HepG2 (cell line): ENCODE measurements around the gene TTBK1. TPM values are rescaled to one million over a fixed set of nuclear protein-coding genes. Genes with fewer than 3 reads are reported as not detected.

Experiments
- ATAC-seq: fragments of 200-7000 bp; cut with Tn5 transposase; 3 replicates; pipeline ENCODE4 v1.9.1; 2020; ENCODE audit warnings: mild to moderate bottlenecking, moderate library complexity
- BruUV-seq: library from RNA; stranded (reverse); fragments of 400-500 nt; replicated peaks from 2 replicates; lab custom pipeline; 2021; lab: Mats Ljungman, UMichigan
- CTCF ChIA-PET: fragments of 300-600 bp; formaldehyde crosslinking; extraction: SDS; loops from one replicate; lab custom pipeline; 2021; ENCODE audit warnings: low total read pairs, inconsistent platforms, low intra/inter-chr PET ratio; lab: Yijun Ruan, JAX
- POLR2A ChIA-PET: fragments of 350-600 bp; sonication (Branson Sonifier 250); formaldehyde crosslinking; loops from one replicate; lab custom pipeline; 2020; ENCODE audit warnings: antibody characterized with exemption, inconsistent platforms; lab: Yijun Ruan, JAX
- DNase-seq: peaks from one replicate; pipeline ENCODE4 v3.0.0-alpha.2; 2015; ENCODE audit warnings: low spot score
- FAIRE-seq: peaks from 3 replicates; lab custom pipeline; 2011; peaks lifted over from hg19 to GRCh38; lab: Jason Lieb, UNC
- H2AFZ ChIP-seq: one replicate; pipeline ENCODE4 v1.6.1; 2011; ENCODE audit warnings: low read length, inconsistent platforms
- H3K27ac ChIP-seq: fragments of 300-600 bp; 3 replicates; pipeline ENCODE4 v1.8.0; 2011; ENCODE audit warnings: mixed run types, mild to moderate bottlenecking, mixed read lengths, low read length, inconsistent platforms; ENCODE audit not compliant: insufficient read depth; ENCODE audit errors: extremely low read length
- H3K27me3 ChIP-seq, 2 experiments: fragments of 200-600 bp in 1 of 2; 2 replicates in 1 of 2; 3 replicates in 1 of 2; pipeline versions ENCODE4 v1.6.0 to v1.8.0; 2011; ENCODE audit warnings: low read length in 2 of 2, mild to moderate bottlenecking in 2 of 2, moderate library complexity in 2 of 2, inconsistent platforms in 1 of 2; ENCODE audit not compliant: insufficient read depth in 2 of 2, control insufficient read depth in 1 of 2
- H3K36me3 ChIP-seq, 2 experiments: fragments of 200-600 bp in 1 of 2; replicated peaks in 1 of 2; 2 replicates in 1 of 2; 3 replicates in 1 of 2; pipeline versions ENCODE4 v1.5.1 to v1.8.0; 2011; ENCODE audit warnings: low read length in 2 of 2, inconsistent platforms in 1 of 2; ENCODE audit not compliant: insufficient read depth in 2 of 2, control insufficient read depth in 1 of 2
- H3K4me1 ChIP-seq: 2 replicates; pipeline ENCODE4 v1.5.1; 2012; ENCODE audit warnings: low read length, inconsistent platforms; ENCODE audit not compliant: insufficient read depth
- H3K4me2 ChIP-seq: 2 replicates; pipeline ENCODE4 v1.6.0; 2011; ENCODE audit warnings: low read depth, low read length, inconsistent platforms
- H3K4me3 ChIP-seq, 3 experiments: fragments of 200-600 bp in 1 of 3; sonication (generic), shearing (Covaris generic) in 1 of 3; replicated peaks in 1 of 3; 2 replicates each; pipeline ENCODE4 v1.5.1; 2011 to 2016; ENCODE audit warnings: low read length in 3 of 3, inconsistent platforms in 2 of 3, low read depth in 2 of 3, mild to moderate bottlenecking in 2 of 3, control low read depth in 1 of 3, mixed read lengths in 1 of 3; ENCODE audit not compliant: insufficient read depth in 1 of 3
- H3K79me2 ChIP-seq: one replicate; pipeline ENCODE4 v1.6.1; 2011; ENCODE audit warnings: low read length, inconsistent platforms; ENCODE audit not compliant: insufficient read depth
- H3K9ac ChIP-seq: 2 replicates; pipeline ENCODE4 v1.6.0; 2011; ENCODE audit warnings: mild to moderate bottlenecking, low read depth, low read length, inconsistent platforms; ENCODE audit not compliant: insufficient read depth
- H3K9me3 ChIP-seq: 2 replicates; pipeline ENCODE4 v1.5.1; 2012; ENCODE audit warnings: mild to moderate bottlenecking, low read length
- H4K20me1 ChIP-seq: 2 replicates; pipeline ENCODE4 v1.6.0; 2011; ENCODE audit warnings: inconsistent platforms, mild to moderate bottlenecking, low read length, moderate library complexity; ENCODE audit not compliant: insufficient read depth
- GATA4 ChIP-seq: sonication (generic); IDR thresholded peaks from 2 replicates; pipeline ENCODE4 v1.6.1; 2016; ENCODE audit warnings: antibody characterized with exemption, low read depth, borderline replicate concordance
- KLF12 ChIP-seq: sonication (generic); formaldehyde crosslinking; IDR thresholded peaks from 2 replicates; pipeline ENCODE4 v1.4.0; 2020; ENCODE audit warnings: missing genetic modification reagents, borderline replicate concordance
- RXRB ChIP-seq: IDR thresholded peaks from 2 replicates; pipeline ENCODE4 v1.6.1; 2016; ENCODE audit warnings: borderline replicate concordance, missing genetic modification reagents, missing compliant biosample characterization
- ZNF564 ChIP-seq: sonication (generic); formaldehyde crosslinking; IDR thresholded peaks from 2 replicates; pipeline ENCODE4 v1.8.1; 2023; ENCODE audit warnings: mild to moderate bottlenecking, missing genetic modification reagents
- WGBS: methylation state at CpG from one replicate; pipeline ENCODE4 v1.1.6; 2017; ENCODE audit warnings: low lambda C conversion rate; 5-methylcytosine and 5-hydroxymethylcytosine counted together
- in situ Hi-C: cut with HindIII; loops from 2 replicates; pipeline ENCODE4 v1.10.0; 2017; ENCODE audit warnings: low pct_unique_long_range_greater_than_20kb; ENCODE audit not compliant: extremely low pct_ligation_motif_present
- intact Hi-C: fragments of 100-400 bp; cut with micrococcal nuclease; formaldehyde crosslinking; loops from one replicate; pipeline ENCODE4 v1.10.0; 2022; ENCODE audit not compliant: unreplicated experiment
- polyA plus RNA-seq, 8 experiments: library from polyadenylated mRNA; depleted of rRNA in 3 of 8; stranded (reverse) in 7 of 8; unstranded in 1 of 8; fragments of >200 nt; fragmentation: Illumina TruSeq in 4 of 8; extraction: Trizol in 4 of 8; gene quantifications; 2 replicates each; pipeline versions ENCODE4 v1.2.1 to v1.2.3, GENCODE V29; 2011 to 2016; ENCODE audit warnings: low read depth in 4 of 8, missing spikeins in 1 of 8, mixed read lengths in 1 of 8; ENCODE audit not compliant: insufficient read depth in 1 of 8
- total RNA-seq, 5 experiments: library from RNA; depleted of rRNA; stranded (reverse); fragments of >200 nt; fragmentation: Illumina TruSeq; extraction: Trizol; gene quantifications; 2 replicates each; pipeline ENCODE4 v1.2.3, GENCODE V29; 2016; ENCODE audit warnings: low read depth in 1 of 5
- TF ChIP-seq, protein P1 (sequence below): fragments of 450-650 bp; IDR thresholded peaks from 2 replicates; pipeline ENCODE4 v1.6.1; 2016
- TF ChIP-seq, protein P2 (sequence below): sonication (generic); formaldehyde crosslinking; IDR thresholded peaks from 2 replicates; pipeline ENCODE4 v1.4.0; 2020; ENCODE audit warnings: missing genetic modification reagents; ENCODE audit errors: not compliant biosample characterization
- TF ChIP-seq, protein P3 (sequence below): sonication (generic); formaldehyde crosslinking; IDR thresholded peaks from 2 replicates; pipeline ENCODE4 v1.8.1; 2023; ENCODE audit warnings: mild to moderate bottlenecking, missing genetic modification reagents

Gene TTBK1
- total and polyA plus RNA-seq, 2 of the 13 experiments (the other 11 are each of a cell fraction or from before 2014, with no cell fraction given) = 0.24 to 0.33 TPM

DNA sequence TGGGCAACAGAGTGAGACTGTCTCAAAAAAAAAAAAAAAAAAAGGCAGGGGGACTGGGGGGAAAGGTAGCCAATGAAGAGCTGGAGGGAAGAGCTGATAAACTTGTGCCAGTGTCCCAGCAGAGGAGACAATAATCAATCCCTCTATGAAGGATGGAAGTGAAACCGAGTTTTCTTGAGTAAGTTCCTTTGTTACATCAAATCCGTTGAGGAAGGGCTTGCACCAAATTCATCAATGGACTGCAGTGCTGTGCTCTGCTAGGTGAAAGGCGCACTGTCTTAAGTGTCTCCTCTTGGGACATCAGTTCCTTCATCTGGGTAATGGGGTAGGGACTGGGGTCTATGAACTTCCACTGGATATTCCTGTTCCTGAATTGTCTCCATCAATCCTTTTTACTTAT is 68.4 kb downstream of the TTBK1 start:
- POLR2A ChIA-PET = interaction anchor here (1.0 to 1.2 kb wide), 3 partner anchors 12 to 25 kb away, joined by 3 to 4 read pairs (median 3); no protein-coding TSS in a partner anchor
- no TSS peak for BruUV-seq
- H3K9me3 ChIP-seq = no peaks in the 10 kb centered on the region

More for the DNA sequence above, 68.4 kb downstream of the TTBK1 start:
- peaks cover 64% of the 10 kb centered on the region for H3K4me1 ChIP-seq
- H3K36me3 ChIP-seq = no peaks in the 10 kb centered on the region
- H3K4me3 ChIP-seq = no peak overlapping the region
- intact Hi-C loops (loop anchor here (2.0 kb wide), 1 partner anchor 21 kb away; no protein-coding TSS in a partner anchor), in situ Hi-C loops (no loop called here)
- ATAC-seq = no peak
- no peak for DNase-seq
- H3K4me2 ChIP-seq = no peak overlapping the region
- no peaks in the 10 kb centered on the region for H3K27me3 ChIP-seq
- H3K9ac ChIP-seq = no peak overlapping the region
- H3K27ac ChIP-seq = no peak overlapping the region
- no peak for FAIRE-seq
- CTCF ChIA-PET = no interaction called here
- TF ChIP-seq, protein P1, sequence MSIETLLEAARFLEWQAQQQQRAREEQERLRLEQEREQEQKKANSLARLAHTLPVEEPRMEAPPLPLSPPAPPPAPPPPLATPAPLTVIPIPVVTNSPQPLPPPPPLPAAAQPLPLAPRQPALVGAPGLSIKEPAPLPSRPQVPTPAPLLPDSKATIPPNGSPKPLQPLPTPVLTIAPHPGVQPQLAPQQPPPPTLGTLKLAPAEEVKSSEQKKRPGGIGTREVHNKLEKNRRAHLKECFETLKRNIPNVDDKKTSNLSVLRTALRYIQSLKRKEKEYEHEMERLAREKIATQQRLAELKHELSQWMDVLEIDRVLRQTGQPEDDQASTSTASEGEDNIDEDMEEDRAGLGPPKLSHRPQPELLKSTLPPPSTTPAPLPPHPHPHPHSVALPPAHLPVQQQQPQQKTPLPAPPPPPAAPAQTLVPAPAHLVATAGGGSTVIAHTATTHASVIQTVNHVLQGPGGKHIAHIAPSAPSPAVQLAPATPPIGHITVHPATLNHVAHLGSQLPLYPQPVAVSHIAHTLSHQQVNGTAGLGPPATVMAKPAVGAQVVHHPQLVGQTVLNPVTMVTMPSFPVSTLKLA = no peak
- TF ChIP-seq RXRB (CRISPR knock-in tag) (no peak), GATA4 (no peak), KLF12 (CRISPR knock-in tag) (no peak), ZNF564 (CRISPR knock-in tag) (no peak)
- TF ChIP-seq, protein P2, sequence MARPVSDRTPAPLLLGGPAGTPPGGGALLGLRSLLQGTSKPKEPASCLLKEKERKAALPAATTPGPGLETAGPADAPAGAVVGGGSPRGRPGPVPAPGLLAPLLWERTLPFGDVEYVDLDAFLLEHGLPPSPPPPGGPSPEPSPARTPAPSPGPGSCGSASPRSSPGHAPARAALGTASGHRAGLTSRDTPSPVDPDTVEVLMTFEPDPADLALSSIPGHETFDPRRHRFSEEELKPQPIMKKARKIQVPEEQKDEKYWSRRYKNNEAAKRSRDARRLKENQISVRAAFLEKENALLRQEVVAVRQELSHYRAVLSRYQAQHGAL (CRISPR knock-in tag) = no peak
- TF ChIP-seq, protein P3, sequence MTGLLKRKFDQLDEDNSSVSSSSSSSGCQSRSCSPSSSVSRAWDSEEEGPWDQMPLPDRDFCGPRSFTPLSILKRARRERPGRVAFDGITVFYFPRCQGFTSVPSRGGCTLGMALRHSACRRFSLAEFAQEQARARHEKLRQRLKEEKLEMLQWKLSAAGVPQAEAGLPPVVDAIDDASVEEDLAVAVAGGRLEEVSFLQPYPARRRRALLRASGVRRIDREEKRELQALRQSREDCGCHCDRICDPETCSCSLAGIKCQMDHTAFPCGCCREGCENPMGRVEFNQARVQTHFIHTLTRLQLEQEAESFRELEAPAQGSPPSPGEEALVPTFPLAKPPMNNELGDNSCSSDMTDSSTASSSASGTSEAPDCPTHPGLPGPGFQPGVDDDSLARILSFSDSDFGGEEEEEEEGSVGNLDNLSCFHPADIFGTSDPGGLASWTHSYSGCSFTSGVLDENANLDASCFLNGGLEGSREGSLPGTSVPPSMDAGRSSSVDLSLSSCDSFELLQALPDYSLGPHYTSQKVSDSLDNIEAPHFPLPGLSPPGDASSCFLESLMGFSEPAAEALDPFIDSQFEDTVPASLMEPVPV (CRISPR knock-in tag) = no peak
- H2AFZ ChIP-seq = no peak overlapping the region
- WGBS = 71% methylated on average over 3 of the region's 3 CpGs
- no peaks in the 10 kb centered on the region for H3K79me2 ChIP-seq
- H4K20me1 ChIP-seq = no peaks in the 10 kb centered on the region
